ENCODE measurements around the gene SAPCD2.

DNA sequence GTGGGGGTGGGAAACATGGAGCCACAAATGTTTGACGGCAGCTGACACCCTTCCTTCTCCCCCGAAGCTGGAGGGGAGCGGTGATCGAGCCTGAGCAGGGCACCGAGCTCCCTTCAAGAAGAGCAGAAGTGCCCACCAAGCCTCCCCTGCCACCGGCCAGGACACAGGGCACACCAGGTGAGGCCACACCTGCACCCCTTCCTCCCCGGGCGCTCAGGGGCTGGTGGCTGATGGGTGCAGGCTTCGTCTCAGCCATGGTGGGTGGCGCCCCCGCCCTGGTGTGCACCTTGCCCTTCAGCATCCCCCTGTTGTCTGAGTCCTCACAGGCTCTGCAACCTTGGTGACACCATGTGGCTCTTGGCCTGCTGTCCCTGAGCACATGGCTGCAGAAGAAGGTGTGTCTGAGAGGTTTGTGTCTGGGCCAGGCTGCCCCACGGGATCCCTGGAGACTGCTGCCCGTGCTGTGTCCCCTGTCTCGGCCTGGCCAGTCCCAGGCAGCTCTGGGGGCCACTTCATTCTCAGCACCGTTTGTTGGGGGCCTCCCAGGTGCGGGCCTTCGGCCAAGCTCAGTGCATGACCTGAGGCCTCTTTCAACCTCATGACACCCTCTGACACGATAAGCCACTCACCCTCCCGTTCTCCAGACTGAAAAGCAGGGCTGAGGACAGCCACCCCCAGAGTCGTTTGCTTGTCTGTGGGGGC is 27.6 kb upstream of the SAPCD2 start:
- TF ChIP-seq, protein P1, sequence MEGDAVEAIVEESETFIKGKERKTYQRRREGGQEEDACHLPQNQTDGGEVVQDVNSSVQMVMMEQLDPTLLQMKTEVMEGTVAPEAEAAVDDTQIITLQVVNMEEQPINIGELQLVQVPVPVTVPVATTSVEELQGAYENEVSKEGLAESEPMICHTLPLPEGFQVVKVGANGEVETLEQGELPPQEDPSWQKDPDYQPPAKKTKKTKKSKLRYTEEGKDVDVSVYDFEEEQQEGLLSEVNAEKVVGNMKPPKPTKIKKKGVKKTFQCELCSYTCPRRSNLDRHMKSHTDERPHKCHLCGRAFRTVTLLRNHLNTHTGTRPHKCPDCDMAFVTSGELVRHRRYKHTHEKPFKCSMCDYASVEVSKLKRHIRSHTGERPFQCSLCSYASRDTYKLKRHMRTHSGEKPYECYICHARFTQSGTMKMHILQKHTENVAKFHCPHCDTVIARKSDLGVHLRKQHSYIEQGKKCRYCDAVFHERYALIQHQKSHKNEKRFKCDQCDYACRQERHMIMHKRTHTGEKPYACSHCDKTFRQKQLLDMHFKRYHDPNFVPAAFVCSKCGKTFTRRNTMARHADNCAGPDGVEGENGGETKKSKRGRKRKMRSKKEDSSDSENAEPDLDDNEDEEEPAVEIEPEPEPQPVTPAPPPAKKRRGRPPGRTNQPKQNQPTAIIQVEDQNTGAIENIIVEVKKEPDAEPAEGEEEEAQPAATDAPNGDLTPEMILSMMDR (tag by site-specific recombination; IDR thresholded peaks at IDR 0.05), result no peak
- TF ChIP-seq MEIS1 (CRISPR knock-in tag; IDR thresholded peaks at IDR 0.05; ENCODE audit: borderline replicate concordance) (no peak), ZNF146 (tag by site-specific recombination; IDR thresholded peaks at IDR 0.05) (no peak), ZNF248 (tag by site-specific recombination; IDR thresholded peaks at IDR 0.05) (no peak)
- TF ChIP-seq, protein P2, sequence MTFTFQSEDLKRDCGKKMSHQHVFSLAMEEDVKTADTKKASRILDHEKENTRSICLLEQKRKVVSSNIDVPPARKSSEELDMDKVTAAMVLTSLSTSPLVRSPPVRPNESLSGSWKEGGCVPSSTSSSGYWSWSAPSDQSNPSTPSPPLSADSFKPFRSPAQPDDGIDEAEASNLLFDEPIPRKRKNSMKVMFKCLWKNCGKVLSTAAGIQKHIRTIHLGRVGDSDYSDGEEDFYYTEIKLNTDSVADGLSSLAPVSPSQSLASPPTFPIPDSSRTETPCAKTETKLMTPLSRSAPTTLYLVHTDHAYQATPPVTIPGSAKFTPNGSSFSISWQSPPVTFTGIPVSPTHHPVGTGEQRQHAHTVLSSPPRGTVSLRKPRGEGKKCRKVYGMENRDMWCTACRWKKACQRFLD (tag by site-specific recombination; IDR thresholded peaks at IDR 0.05), result no peak
